Measurements from ENCODE around the gene OLIG1.

DNA sequence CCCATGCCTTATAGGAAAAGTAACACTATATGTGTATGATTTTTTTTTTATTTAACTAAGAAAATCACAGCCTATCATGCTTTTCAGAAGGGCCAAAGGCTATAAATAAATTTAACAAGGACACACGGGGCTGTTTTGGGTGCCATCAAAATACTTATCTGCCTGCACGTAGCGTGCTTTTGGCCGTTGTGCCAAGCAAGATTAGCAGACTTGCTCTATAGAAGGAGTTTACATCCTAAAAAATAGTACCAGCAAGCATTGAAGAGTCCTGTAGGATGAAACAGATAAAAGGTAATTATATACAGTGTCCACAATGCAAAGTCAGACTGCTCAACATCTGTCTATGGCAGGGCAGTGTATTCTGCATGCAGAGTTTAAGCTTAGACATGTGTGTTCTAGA is 3.7 kb downstream of the OLIG1 start:
- TF ChIP-seq, protein P1, sequence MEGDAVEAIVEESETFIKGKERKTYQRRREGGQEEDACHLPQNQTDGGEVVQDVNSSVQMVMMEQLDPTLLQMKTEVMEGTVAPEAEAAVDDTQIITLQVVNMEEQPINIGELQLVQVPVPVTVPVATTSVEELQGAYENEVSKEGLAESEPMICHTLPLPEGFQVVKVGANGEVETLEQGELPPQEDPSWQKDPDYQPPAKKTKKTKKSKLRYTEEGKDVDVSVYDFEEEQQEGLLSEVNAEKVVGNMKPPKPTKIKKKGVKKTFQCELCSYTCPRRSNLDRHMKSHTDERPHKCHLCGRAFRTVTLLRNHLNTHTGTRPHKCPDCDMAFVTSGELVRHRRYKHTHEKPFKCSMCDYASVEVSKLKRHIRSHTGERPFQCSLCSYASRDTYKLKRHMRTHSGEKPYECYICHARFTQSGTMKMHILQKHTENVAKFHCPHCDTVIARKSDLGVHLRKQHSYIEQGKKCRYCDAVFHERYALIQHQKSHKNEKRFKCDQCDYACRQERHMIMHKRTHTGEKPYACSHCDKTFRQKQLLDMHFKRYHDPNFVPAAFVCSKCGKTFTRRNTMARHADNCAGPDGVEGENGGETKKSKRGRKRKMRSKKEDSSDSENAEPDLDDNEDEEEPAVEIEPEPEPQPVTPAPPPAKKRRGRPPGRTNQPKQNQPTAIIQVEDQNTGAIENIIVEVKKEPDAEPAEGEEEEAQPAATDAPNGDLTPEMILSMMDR (IDR thresholded peaks at IDR 0.05), result no peak
- TF ChIP-seq POLR2A (IDR thresholded peaks at IDR 0.05), result no peak

Measured in testis (tissue), 2 donors.